ENCODE results near the gene FOXN3.

Gene FOXN3

DNA sequence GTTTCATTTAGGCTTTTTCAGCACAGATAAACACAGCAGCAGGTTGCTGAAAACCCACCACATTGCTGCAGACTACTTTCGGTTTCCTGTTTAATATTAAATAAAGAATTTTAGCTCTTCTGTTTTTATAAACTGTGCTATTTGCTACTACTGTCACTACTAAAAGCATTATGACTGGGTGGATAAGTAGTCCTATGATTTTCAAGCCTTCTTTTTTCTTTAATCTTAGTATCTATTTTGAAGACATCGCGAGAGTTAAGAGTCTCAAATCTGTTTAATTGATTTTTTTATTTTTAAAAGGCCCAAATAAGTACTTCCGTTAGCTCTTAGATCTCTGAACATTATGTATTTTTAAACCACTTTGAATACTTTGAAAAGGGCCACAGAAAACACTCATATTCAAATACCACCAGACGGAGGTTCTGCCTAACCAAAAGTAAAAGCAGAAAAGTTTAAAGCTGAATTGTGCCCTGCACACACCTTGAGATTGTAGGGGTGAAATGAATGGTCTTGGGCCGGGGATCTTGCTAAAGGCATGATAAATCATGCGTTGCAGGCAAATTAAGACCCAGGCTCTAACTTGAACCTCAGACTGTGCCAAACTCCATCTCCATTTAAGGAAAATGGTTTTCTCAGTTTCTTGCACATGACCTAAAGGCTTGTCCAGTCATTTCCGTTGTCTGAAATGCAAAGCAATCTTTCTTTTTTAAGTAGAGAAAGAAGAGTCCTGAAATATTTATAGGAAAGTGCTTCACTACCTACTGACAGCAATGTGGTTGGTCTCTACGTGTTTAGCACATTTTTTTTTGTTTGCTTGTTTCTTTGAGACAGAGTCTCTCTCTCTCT is 13.6 kb upstream of the FOXN3 start:
- DNase-seq: no peak

DNA sequence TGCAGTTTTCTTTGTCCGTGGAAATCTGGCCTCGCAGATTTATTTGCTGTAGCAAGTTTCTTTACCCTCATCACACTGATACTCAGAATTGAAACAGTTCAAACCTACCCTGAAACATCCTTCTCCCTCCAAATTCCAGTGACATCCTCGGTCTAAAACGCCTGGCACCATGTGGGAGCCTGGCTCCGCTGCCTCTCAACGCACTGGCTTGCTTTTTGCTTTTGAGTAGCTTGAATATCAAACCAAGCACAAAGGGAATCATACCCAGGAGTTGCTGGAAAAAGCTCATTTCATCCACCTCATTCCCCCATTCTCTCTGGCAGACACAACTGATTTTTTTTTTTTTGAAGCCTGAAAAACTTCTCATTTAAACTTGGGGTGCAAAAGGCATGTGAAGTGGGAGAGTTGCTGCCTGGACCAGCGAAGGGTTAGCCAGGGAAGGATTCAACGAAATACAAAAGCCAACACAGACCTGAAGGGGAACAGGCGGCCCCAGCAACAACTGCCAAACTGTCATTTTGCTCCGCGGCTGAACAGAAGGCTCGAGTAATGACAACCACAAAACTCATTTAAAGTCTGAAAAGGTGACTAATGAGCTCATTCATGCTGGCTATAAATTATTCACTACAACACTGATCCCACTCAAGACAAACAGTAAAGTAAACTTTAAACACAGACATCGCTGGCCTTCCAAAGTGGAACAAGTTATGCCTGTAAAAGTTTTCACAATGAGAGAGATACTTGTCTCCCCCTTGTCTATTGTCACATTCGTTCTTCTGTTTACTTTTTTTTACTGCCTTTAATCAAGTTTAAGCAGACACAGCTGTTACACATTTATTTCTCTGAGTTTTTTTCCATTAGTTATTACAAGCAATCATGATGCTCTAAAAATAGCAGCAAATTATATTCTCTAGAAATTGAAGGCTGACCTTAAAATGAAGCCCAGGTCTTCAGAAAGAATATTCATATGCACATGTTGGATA is 12.5 kb upstream of the FOXN3 start:
- DNase-seq: peak; percentile 74

DNA sequence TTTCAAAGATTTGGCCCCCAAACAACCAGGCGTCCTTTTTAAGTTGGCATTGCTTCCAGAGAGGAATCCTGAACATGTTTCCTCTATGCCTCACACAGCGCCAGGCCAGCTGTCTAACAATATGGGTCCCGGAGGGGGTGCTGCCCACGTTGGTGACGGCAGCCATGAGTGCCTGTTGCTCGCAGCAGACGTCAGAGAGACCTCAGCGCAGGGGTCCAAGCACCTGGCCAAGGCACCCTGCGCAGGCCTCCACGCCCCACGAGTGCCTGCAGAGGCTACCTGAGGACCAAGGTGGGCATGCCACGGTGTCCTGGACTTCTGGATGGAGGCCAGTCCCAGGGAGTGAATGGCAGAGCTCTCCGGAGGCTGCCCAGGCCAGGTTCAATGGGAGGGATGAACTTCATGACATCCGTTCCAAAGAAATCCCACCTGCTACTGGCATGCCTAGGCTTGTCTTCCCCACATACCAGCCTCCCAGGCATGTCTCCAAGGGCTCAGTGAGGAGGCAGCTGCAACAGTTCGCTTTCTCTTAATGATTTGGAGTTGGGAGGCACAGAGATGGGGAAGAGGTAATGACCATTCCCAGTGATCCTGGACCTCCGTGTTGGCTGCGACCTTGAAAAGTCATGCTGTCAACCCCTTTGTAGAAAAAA is 11.6 kb upstream of the FOXN3 start:
- DNase-seq: no peak

DNA sequence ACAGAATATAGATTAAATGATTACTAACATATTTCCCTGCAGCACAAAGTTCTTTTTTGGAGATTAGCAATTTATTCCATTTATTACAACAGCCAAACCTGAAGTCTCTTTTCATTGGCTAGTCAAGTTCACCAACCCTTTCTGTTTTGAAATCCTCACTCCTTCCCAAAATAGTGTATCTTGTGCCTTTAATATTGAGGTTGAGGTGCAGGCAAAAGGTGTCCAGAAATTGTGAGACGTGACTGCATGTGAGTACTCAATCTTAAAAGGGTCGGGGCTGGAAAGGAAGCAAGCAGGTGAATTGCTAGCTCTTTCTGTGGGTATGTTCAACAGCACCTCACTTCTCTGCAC is 11.1 kb upstream of the FOXN3 start:
- no peak for DNase-seq

GRCh38 chr14:89427426-89428172 is 10.6 kb upstream of the FOXN3 start:
- DNase-seq: no peak

DNA sequence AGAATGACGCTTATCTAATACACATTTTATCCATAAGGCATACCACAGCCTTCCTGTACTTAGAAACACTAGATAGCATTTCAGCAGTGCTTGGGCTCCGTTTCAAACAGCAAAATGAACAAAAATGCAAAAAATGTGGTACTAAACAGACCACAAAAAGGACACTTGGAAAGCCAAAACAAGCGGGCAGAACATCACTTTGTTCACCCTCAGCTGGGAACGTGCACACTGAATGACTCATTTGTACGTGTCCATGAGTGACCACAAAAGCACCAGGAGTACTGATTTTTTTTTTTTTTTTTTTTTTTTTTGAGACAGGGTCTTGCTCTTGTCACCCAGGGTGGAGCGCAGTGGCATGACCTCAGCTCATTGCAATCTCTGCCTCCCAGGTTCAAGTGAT is 8.9 kb upstream of the FOXN3 start:
- DNase-seq: no peak

DNA sequence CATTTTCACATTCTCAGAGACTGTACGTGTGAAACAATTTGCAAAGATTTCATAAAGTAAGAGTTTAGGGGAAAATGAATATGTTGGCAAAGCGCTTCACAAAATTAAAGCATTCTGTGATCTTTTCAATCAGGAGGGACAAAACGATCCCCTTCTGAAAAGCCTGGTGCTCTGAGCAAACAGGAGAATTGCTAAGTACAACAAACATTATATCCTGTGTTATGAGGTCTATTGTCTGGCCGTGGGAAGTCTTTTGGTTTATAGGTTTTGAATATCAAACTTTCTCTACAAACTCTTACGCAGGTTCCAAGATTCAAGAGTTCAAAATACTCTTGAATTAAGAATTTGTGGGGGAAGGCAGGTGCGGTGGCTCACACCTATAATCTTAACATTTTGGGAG is 7.2 kb upstream of the FOXN3 start:
- DNase-seq: no peak

GRCh38 chr14:89422952-89423345 is 5.9 kb upstream of the FOXN3 start:
- no peak for DNase-seq

- DNase-seq: peak; percentile 78
Measured at GRCh38 chr14:89422181-89422951, 5.3 kb upstream of the FOXN3 start.

- no peak for DNase-seq
Measured at GRCh38 chr14:89420502-89420901, 3.5 kb upstream of the FOXN3 start.

DNA sequence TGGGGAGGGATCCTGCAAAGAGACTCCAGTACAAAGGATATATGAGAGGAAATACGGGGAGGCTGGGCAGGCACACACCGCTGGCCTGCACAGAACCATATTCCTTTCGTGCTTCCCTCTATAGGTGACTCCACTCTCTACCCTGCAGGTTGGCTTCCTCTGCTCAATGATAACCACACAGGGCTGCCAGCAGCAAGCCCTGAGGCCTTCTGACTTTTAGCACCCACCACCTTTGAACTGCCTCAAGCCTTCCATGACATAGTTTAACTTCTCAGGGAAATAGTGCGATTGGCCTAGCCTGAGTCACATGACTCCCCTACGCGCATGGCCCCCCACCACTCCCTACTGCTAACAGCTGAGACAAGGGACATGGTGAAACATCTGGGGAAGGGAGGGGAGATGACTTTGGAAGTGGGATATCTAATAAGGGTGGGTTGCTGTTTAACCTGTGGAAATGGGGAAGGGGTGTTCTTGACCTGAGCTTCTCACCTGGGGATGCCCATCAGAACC is 3.0 kb upstream of the FOXN3 start:
- DNase-seq: no peak

GRCh38 chr14:89418976-89419375 is 1.9 kb upstream of the FOXN3 start:
- no peak for DNase-seq

DNA sequence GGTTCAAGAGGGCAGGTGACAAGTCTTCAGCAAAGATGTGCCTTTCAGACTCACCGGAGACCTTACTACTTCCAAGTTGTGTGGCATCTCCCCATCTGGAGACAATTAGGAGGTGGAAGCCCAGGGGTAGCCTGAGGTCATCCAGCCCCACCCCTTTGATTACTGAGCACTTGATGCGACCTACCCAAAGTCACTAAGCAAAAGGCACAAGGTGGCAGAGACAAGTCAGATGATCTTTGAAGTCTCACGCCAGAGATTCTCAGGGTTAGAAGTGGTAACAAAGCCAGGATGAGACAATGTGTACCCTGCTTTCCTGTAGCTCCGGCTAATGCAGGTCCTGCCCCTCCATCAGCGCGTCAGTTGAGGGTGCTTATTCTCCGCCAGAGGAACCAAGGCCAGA is 1.4 kb upstream of the FOXN3 start:
- peak; percentile 64 for DNase-seq

GRCh38 chr14:89417465-89418225 is 612 bp upstream of the FOXN3 start:
- DNase-seq: peak; percentile 83

DNA sequence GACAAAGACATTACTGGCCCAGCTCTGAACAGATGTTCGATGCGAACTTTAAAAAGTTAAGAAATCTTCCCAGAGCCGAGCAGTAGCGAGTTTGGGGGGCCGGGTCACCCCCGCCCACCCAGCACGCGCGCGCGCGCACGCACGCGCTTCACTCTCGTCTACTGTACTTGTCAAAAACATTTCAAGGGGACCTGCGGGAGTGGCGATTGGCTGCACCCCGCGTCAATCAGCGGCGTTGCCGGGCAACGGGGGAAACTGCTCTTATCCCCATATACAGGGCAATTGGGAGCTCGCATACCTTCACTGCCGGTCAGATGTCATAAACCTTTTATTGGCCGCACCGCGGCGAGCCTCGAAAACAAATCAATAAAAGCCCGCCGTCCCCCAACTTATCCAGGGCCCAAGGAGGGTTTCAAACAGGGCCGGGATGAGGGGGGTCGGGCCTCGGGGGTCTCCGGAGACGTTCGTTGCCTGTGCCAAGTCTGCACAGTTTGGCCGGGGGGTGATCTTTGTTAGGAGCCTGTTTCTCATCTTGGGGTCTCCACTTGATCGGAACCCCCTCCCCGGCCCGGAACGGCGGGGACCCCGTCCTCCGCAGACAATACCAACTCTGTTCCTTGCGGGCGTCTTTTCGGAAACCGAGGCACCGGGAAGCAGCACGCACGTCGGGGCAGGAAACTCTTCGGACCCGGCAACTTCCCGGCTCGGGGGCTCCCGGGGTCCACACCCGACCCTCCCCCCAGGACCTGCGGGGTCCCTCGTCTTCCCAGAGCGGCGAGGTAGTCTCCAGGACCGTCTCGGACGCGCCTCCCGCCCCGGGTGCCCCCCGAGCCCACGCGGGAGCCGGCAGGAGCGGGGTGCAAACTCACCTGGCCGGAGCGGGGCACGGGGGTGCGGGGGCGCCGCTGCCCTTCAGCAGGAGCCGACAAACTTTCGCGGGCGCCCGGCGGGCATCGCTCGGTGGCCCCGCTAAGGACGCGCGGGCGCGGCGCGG is 734 bp downstream of the FOXN3 start:
- DNase-seq: peak; percentile 100

GRCh38 chr14:89415159-89415558 is 1.9 kb downstream of the FOXN3 start:
- DNase-seq: no peak

- no peak for DNase-seq
Measured at GRCh38 chr14:89411976-89412375, 5.1 kb downstream of the FOXN3 start.

- no peak for DNase-seq
Measured at GRCh38 chr14:89409961-89410360, 7.1 kb downstream of the FOXN3 start.

DNA sequence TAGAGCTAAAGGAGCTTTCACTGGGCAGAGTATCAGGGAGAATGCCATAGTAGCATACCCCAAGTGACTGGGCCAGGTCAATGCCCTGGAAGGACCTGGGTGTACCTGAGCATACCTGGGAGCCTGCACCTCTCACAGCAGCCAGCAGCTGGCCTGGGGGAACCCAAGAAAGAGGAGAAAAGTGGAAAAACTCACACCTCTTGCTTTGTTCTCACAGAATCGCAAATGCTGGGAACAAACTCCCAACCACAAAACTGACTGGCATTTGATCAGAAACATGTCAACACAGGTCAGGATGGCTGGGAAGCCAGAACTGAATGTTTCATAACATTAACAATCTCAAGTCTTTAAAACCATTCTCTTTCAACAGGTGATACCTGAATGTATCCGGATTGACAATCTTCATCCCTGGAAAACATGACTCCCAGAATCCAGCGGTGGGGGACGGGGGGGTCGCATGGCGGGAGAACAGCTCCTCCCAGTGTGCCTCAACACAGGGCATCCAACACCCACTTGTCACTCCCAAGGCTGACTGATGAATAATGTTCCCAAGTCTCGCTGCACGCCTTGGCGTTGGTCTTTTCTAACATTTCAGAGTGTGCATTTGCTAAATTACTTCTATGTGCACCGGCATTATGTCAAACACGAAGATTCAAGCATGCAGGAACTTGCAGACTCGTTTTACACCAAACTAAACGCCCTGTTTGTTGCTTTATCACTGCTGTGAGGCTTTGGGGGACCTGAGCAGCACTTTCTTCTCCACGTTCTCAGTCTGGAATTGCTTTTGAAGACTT is 7.9 kb downstream of the FOXN3 start:
- no peak for DNase-seq

All from activated CD8-positive, alpha-beta memory T cell treated with anti-CD3 and anti-CD28 coated beads, Interleukin-2, amount 50 U/mL, for 48 hours (primary cell).